Sigmoid colon (tissue), 4 donors: ENCODE results near the gene C11orf58.

Source experiments
- CTCF ChIP-seq, 4 experiments: fragments of 450-650 bp in 3 of 4; fragments of 200-600 bp in 1 of 4; IDR thresholded peaks; one replicate each; pipeline ENCODE4 v1.5.1; 2016 to 2019; ENCODE audit warnings: antibody characterized with exemption in 4 of 4, mild to moderate bottlenecking in 3 of 4, moderate library complexity in 2 of 4
- POLR2A ChIP-seq, 2 donors: fragments of 450-650 bp; IDR thresholded peaks; one replicate each; pipeline ENCODE4 v1.6.1; 2016; ENCODE audit warnings: antibody characterized with exemption in 2 of 2, mild to moderate bottlenecking in 2 of 2, moderate library complexity in 2 of 2
- POLR2AphosphoS5 ChIP-seq, 4 donors: sonication (generic); formaldehyde crosslinking; IDR thresholded peaks; one replicate each; pipeline ENCODE4 v1.6.1; 2017; ENCODE audit warnings: antibody characterized with exemption in 4 of 4

DNA sequence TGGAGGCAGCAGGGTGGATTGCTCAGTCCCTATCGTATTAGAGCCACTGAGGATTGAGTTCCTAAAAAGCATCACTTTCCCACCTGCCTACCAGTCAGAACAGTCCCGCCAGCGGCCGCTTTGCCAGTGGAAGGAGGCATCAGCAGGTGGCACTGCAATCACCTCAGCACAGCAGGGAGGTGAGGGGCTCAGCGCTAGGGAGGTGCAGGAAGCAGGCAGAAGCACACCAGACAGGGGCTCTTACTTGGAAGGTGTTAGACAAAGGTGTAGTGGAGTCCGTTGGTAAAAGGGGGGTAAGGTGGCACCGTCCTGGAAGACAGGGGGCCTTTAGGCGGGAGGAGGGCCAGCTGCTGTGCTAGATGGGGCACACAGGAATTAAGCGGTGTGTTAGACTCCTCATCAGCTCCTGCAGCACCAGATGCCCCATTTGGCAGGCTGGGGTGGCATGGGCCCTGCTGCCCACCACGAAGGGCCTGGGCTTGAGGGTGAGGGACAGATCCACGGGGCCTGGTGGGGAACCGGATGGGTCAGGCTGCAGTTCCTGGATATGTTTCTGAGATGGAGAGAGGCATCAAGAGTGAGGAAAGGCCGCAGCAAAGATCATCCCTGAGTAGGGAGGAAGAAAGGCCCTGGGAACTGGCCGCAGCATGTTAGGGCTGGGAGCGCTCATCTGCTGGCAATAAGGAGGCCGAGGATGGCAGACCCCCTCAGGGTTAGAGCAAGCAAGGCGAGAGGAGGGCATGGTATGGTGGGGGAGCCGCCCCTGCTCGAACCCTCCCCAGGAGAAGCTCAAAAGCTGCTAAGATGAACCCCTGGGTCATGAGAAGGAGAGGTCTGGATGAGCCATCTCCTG lies 42.5 kb downstream of the C11orf58 start:
- TF ChIP-seq POLR2AphosphoS5 (IDR thresholded peaks at IDR 0.05) (no peak), CTCF (IDR thresholded peaks at IDR 0.05) (no peak), POLR2A (IDR thresholded peaks at IDR 0.05) (no peak)
